HCT116 (cell line): ENCODE measurements around the gene ANTXR2. TPM values are rescaled to one million over a fixed set of nuclear protein-coding genes. Genes with fewer than 3 reads are reported as not detected.

Experiments used
- ATAC-seq: fragments of 200-7000 bp; cut with Tn5 transposase; 2 replicates; pipeline ENCODE4 v1.9.1; 2020; ENCODE audit warnings: mild to moderate bottlenecking, moderate library complexity
- BruUV-seq: library from RNA; stranded (reverse); fragments of 400-500 nt; replicated peaks from 2 replicates; lab custom pipeline; 2021; lab: Mats Ljungman, UMichigan
- CTCF ChIA-PET: fragments of 300-600 bp; sonication (Branson Sonifier 250); formaldehyde crosslinking; loops from one replicate; lab custom pipeline; 2021; ENCODE audit warnings: antibody characterized with exemption; lab: Charles Lee
- POLR2A ChIA-PET: fragments of 300-600, 350-600 bp; sonication (Branson Sonifier 250); formaldehyde crosslinking; loops from one replicate; lab custom pipeline; 2021; ENCODE audit warnings: antibody characterized with exemption; lab: Charles Lee
- RAD21 ChIA-PET, 2 experiments: fragments of 300-600 bp; sonication (Branson Sonifier 250); formaldehyde crosslinking; loops; one replicate each; lab custom pipeline; 2023; ENCODE audit warnings: low total read pairs in 2 of 2; ENCODE audit not compliant: uncharacterized antibody in 2 of 2, unreplicated experiment in 2 of 2, low non-redundant PET in 1 of 2; lab: Charles Lee
- DNase-seq: peaks from one replicate; pipeline ENCODE4 v3.0.0-alpha.2; 2010; ENCODE audit warnings: low read depth, low spot score
- H2AFZ ChIP-seq: fragments of 200-600 bp; shearing (Covaris generic), sonication (generic); 2 replicates; pipeline ENCODE4 v1.6.1; 2017; ENCODE audit warnings: low read depth, mixed run types, mixed read lengths, antibody characterized with exemption, low read length; ENCODE audit not compliant: poor library complexity, severe bottlenecking
- H3K27ac ChIP-seq: 2 replicates; pipeline ENCODE4 v1.5.1; 2012; ENCODE audit warnings: low read depth, low read length
- H3K27me3 ChIP-seq: fragments of 200-600 bp; sonication (generic); 2 replicates; pipeline ENCODE4 v1.6.1; 2016; ENCODE audit warnings: mixed run types, low read length, mixed read lengths; ENCODE audit not compliant: insufficient read depth
- H3K36me3 ChIP-seq, 2 experiments: fragments of 200-500 bp in 1 of 2; fragments of 200-600 bp in 1 of 2; sonication (Bioruptor generic) in 1 of 2; sonication (generic) in 1 of 2; 2 replicates each; pipeline versions ENCODE4 v1.5.1 to v1.6.1; 2014 to 2016; ENCODE audit warnings: low read length in 2 of 2, inconsistent platforms in 1 of 2, mixed read lengths in 1 of 2, mixed run types in 1 of 2; ENCODE audit not compliant: insufficient read depth in 2 of 2, control insufficient read depth in 1 of 2
- H3K4me1 ChIP-seq, 2 experiments: fragments of 200-600 bp in 1 of 2; sonication (generic) in 1 of 2; 2 replicates each; pipeline versions ENCODE4 v1.5.1 to v1.6.1; 2012 to 2017; ENCODE audit warnings: low read length in 2 of 2, inconsistent platforms in 1 of 2, mild to moderate bottlenecking in 1 of 2, mixed read lengths in 1 of 2, mixed run types in 1 of 2, moderate library complexity in 1 of 2; ENCODE audit not compliant: insufficient read depth in 2 of 2, control insufficient read depth in 1 of 2
- H3K4me2 ChIP-seq: fragments of 200-600 bp; sonication (generic); 2 replicates; pipeline ENCODE4 v1.6.1; 2017; ENCODE audit warnings: mixed run types, low read length, mixed read lengths
- H3K4me3 ChIP-seq, 2 experiments: fragments of 200-600 bp in 1 of 2; sonication (generic) in 1 of 2; replicated peaks in 1 of 2; 2 replicates each; pipeline ENCODE4 v1.5.1; 2011 to 2016; ENCODE audit warnings: low read length in 2 of 2, control low read depth in 1 of 2, low read depth in 1 of 2, mild to moderate bottlenecking in 1 of 2, mixed read lengths in 1 of 2, mixed run types in 1 of 2
- H3K79me2 ChIP-seq: fragments of 200-600 bp; sonication (generic); 2 replicates; pipeline ENCODE4 v1.6.1; 2017; ENCODE audit warnings: mild to moderate bottlenecking, mixed run types, low read length, moderate library complexity, mixed read lengths; ENCODE audit not compliant: insufficient read depth
- H3K9ac ChIP-seq: fragments of 200-600 bp; sonication (generic); 2 replicates; pipeline ENCODE4 v1.6.1; 2016; ENCODE audit warnings: low read length, mixed read lengths
- H3K9me2 ChIP-seq: fragments of 200-600 bp; sonication (generic), shearing (Covaris generic); 2 replicates; pipeline ENCODE4 v1.6.1; 2017; ENCODE audit warnings: mixed run types, mild to moderate bottlenecking, moderate library complexity; ENCODE audit not compliant: insufficient read depth
- H3K9me3 ChIP-seq, 2 experiments: fragments of 200-500 bp in 1 of 2; fragments of 200-600 bp in 1 of 2; sonication (Bioruptor generic) in 1 of 2; sonication (generic) in 1 of 2; 2 replicates each; pipeline ENCODE4 v1.6.1; 2014 to 2017; ENCODE audit warnings: low read length in 2 of 2, mixed read lengths in 2 of 2, inconsistent platforms in 1 of 2, low read depth in 1 of 2, mild to moderate bottlenecking in 1 of 2, mixed run types in 1 of 2, moderate library complexity in 1 of 2; ENCODE audit not compliant: control insufficient read depth in 1 of 2, insufficient read depth in 1 of 2
- H4K20me1 ChIP-seq: fragments of 200-600 bp; sonication (generic), shearing (Covaris generic); 2 replicates; pipeline ENCODE4 v1.6.1; 2017; ENCODE audit warnings: mixed run types, mild to moderate bottlenecking, moderate library complexity; ENCODE audit not compliant: insufficient read depth
- CBX3 ChIP-seq: IDR thresholded peaks from 2 replicates; pipeline ENCODE4 v1.6.1; 2012; ENCODE audit warnings: low read depth
- CEBPB ChIP-seq: IDR thresholded peaks from 2 replicates; pipeline ENCODE4 v1.6.1; 2012; ENCODE audit warnings: low read depth
- EGR1 ChIP-seq: IDR thresholded peaks from 2 replicates; pipeline ENCODE4 v1.6.1; 2012; ENCODE audit warnings: low read depth
- ELF1 ChIP-seq: IDR thresholded peaks from 2 replicates; pipeline ENCODE4 v1.6.1; 2012; ENCODE audit warnings: low read depth, borderline replicate concordance
- EZH2 ChIP-seq: fragments of 200-600 bp; sonication (generic); IDR thresholded peaks from 2 replicates; pipeline ENCODE4 v1.6.1; 2017; ENCODE audit warnings: antibody characterized with exemption, mixed run types
- EZH2phosphoT487 ChIP-seq: fragments of 200-600 bp; IDR thresholded peaks from 2 replicates; pipeline ENCODE4 v1.6.1; 2018; ENCODE audit warnings: antibody characterized with exemption, borderline replicate concordance
- FOSL1 ChIP-seq: IDR thresholded peaks from 2 replicates; pipeline ENCODE4 v1.6.1; 2012; ENCODE audit warnings: low read depth
- JUND ChIP-seq: IDR thresholded peaks from 2 replicates; pipeline ENCODE4 v1.6.1; 2012
- POLR2A ChIP-seq: IDR thresholded peaks from 2 replicates; pipeline ENCODE4 v1.7.0; 2011; ENCODE audit warnings: borderline replicate concordance; ENCODE audit not compliant: insufficient read depth, insufficient read length; ENCODE audit errors: extremely low read depth
- POLR2AphosphoS5 ChIP-seq: IDR thresholded peaks from 2 replicates; pipeline ENCODE4 v1.6.1; 2011; ENCODE audit warnings: mild to moderate bottlenecking, low read depth, low read length, moderate library complexity
- TCF7L2 ChIP-seq: IDR thresholded peaks from 2 replicates; pipeline ENCODE4 v1.7.0; 2011; ENCODE audit warnings: borderline replicate concordance, inconsistent platforms; ENCODE audit not compliant: insufficient read depth, insufficient read length; ENCODE audit errors: extremely low read depth
- YY1 ChIP-seq: IDR thresholded peaks from 2 replicates; pipeline ENCODE4 v1.6.1; 2011; ENCODE audit warnings: low read length, low read depth, moderate library complexity, mild to moderate bottlenecking; ENCODE audit not compliant: insufficient replicate concordance; ENCODE audit errors: extremely low read depth
- ZBTB33 ChIP-seq: IDR thresholded peaks from 2 replicates; pipeline ENCODE4 v1.6.1; 2011; ENCODE audit warnings: mild to moderate bottlenecking, low read length, moderate library complexity; ENCODE audit not compliant: insufficient replicate concordance; ENCODE audit errors: extremely low read depth
- ZFX ChIP-seq: fragments of 450-650 bp; IDR thresholded peaks from 2 replicates; pipeline ENCODE4 v1.6.1; 2017
- ZNF274 ChIP-seq: fragments of 200-500 bp; sonication (Bioruptor generic); IDR thresholded peaks from 2 replicates; pipeline ENCODE4 v1.6.1; 2014; ENCODE audit warnings: mild to moderate bottlenecking, low read depth, low read length, inconsistent platforms
- intact Hi-C: fragments of 100-400 bp; cut with micrococcal nuclease; formaldehyde crosslinking; loops from 2 replicates; pipeline ENCODE4 v1.10.0; 2022
- total RNA-seq: library from RNA; stranded (reverse); gene quantifications from one replicate; pipeline ENCODE4 v1.2.1, GENCODE V29; 2021; ENCODE audit not compliant: unreplicated experiment
- TF ChIP-seq, protein P1 (sequence below): IDR thresholded peaks from 2 replicates; pipeline ENCODE4 v1.6.1; 2012

The ANTXR2 gene
- total RNA-seq, 1 experiment from 2014 or later = 6.3 TPM

DNA sequence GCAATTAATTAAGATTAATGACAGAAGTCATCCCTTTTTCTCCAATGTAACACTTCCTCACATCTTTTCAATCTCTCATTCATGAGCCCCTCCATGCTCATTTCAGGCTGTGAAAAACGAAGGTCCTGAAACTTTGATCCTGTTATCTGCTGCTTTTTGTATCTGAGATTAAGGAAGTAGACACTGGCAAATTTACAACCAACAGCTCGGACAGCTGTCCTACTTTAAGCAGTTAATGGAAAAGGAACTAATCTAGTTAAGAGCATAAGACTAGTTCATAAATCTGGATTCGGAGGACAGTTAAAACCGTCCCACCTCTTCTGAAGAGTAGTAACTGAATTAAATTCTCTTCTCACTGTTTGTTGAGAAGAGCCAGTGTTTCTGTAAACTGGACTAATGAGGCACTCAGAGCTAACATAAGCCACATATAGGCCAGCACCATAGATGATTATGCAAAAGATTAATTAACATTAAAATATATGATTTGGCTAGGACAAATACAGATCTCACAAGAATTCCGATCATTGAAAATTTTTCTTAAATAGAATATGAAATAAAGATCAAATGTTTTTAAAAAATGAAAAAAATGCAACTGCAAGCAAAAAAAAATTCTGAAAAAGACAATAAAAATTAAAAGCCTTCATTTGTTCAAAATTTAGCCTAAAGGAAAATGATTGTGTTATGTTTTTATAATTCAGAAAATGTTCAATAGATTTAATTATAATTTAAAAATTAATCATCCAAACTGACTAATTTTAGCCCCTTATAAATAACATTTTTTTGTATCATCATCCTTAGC, 114.4 kb downstream of the ANTXR2 start:
- BruUV-seq = no TSS peak
- ATAC-seq = no peak
- H3K9me2 ChIP-seq = no peaks in the 10 kb centered on the region
- ChIA-PET RAD21 (no interaction called here), CTCF (no interaction called here), POLR2A (no interaction called here)
- no peak overlapping the region for H3K9ac ChIP-seq
- H3K27ac ChIP-seq = no peak overlapping the region
- H3K4me2 ChIP-seq = no peak overlapping the region
- H3K36me3 ChIP-seq = no peaks in the 10 kb centered on the region
- DNase-seq = no peak
- no peak overlapping the region for H3K4me3 ChIP-seq
- no peaks in the 10 kb centered on the region for H3K9me3 ChIP-seq
- no peaks in the 10 kb centered on the region for H3K27me3 ChIP-seq
- H3K79me2 ChIP-seq = no peaks in the 10 kb centered on the region
- intact Hi-C loops = no loop called here
- H4K20me1 ChIP-seq = no peaks in the 10 kb centered on the region
- H2AFZ ChIP-seq = no peak overlapping the region
- no peaks in the 10 kb centered on the region for H3K4me1 ChIP-seq
- TF ChIP-seq ELF1 (no peak), EGR1 (no peak), JUND (no peak), EZH2 (no peak), ZBTB33 (no peak), YY1 (no peak), ZNF274 (no peak), FOSL1 (no peak), CBX3 (no peak), POLR2A (no peak), CEBPB (no peak), POLR2AphosphoS5 (no peak), ZFX (no peak), EZH2phosphoT487 (no peak), TCF7L2 (no peak)
- TF ChIP-seq, protein P1, sequence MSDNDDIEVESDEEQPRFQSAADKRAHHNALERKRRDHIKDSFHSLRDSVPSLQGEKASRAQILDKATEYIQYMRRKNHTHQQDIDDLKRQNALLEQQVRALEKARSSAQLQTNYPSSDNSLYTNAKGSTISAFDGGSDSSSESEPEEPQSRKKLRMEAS = no peak
